ENCODE results near the gene EXOC3L2. TPM values are rescaled to one million over a fixed set of nuclear protein-coding genes. Genes with fewer than 3 reads are reported as not detected.

The EXOC3L2 gene
- total RNA-seq, 4 donors from 2014 or later: 1.4 to 4.1 (median 2.7) TPM

DNA sequence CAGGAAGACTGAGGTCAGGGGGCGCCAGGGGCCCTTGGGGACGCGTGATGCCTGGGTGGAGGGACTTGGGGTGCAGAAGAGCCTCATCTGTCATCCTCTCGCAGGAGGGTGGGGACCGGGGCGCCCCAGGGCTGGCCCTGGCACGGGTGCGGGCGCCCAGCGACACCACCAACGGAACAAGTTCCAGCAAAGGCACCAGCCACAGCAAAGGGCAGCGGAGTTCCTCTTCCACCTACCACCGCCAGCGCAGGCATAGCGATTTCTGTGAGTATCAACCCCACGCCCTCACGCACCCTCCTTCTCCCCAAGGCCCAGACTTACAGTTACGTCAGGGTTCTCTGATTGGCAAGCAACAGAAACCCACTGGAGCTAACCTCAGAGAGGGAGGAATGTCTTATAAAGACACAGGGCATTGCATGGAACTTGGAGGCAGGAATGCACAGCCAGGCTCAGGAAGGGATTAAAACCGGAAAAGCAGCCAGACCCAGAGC is 35.3 kb upstream of the EXOC3L2 start:
- ATAC-seq (ENCODE audit: low FRiP score) (no peak), DNase-seq (ENCODE audit: low spot score) (no peak)
- TF ChIP-seq CTCF (IDR thresholded peaks at IDR 0.05): no peak

- TF ChIP-seq CTCF (IDR thresholded peaks at IDR 0.05): no peak
- DNase-seq (ENCODE audit: low spot score) (no peak), ATAC-seq (ENCODE audit: low FRiP score) (no peak)
These were observed 34.5 kb upstream of the EXOC3L2 start for GRCh38 chr19:45279587-45280192.

GRCh38 chr19:45278087-45278486 is 32.9 kb upstream of the EXOC3L2 start:
- TF ChIP-seq CTCF (IDR thresholded peaks at IDR 0.05): no peak
- no peak for DNase-seq (ENCODE audit: low spot score)
- ATAC-seq (ENCODE audit: low FRiP score): no peak

DNA sequence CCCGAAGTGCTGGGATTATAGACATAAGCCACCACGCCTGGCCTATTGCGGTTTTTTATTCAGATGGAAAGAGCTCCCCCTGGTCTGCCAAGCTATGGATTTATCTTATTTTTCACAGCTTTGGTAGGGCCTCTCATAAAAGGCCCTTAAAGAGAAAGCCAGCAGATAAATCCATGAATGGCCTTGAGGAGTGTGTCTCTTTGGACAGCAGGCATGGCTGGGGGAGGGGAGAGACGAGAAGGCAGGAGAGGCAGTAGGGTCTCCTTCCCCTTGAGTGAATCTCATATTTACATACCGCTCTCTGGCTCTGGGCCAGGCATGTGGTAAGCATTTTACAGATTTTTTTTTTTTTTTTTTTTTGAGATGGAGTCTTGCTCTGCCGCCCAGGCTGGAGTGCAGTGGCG is 31.1 kb upstream of the EXOC3L2 start:
- ATAC-seq (ENCODE audit: low FRiP score) (no peak), DNase-seq (ENCODE audit: low spot score) (no peak)
- TF ChIP-seq CTCF (IDR thresholded peaks at IDR 0.05): no peak

DNA sequence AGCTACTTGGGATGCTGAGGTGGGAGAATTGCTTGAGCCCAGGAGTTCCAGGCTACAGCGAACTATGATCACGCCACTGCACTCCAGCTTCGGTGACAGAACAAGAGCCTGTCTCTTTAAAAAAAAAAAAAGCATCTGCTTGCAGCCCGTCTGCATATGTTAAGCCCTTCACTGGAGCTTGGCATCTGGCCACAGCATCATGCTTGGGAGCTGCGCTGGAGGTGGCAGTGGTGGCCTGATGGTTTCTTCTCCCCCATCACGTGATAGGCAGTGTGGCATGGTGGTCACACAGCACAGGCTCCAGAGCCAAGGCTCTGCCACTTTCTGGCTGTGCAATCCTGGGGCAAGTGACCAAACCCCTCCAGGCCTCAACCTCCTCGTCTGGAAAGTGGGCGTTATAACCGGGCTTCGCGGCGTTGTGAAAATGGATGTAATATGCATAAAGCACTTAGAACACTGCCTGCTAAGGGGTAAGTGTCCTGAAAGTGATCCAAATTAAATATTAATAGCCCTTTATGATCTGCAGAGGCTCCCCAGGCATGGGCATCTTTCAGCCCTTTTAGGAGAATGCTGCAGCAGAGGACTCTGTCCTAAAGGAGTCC is 30.3 kb upstream of the EXOC3L2 start:
- TF ChIP-seq CTCF (IDR thresholded peaks at IDR 0.05): no peak
- ATAC-seq (ENCODE audit: low FRiP score): no peak
- DNase-seq (ENCODE audit: low spot score): no peak

DNA sequence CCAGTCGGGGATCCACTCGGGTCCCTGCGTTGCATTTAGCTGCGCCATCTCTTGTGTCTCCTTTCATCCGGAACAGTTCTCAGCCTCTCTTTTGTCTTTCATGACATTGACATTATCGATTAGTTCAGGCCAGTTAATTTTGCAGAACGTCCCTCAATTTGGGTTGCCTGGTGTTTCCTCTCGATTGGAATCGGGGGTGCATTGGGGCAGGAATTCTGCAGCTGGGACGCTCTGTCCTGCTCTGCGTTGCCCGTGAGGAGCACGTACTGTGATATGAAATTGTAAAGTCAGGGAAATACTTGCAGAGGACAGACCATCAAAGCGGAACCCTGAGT is 28.3 kb upstream of the EXOC3L2 start:
- ATAC-seq (ENCODE audit: low FRiP score): no peak
- no peak for DNase-seq (ENCODE audit: low spot score)
- TF ChIP-seq CTCF (IDR thresholded peaks at IDR 0.05): no peak

GRCh38 chr19:45271735-45272108 is 26.5 kb upstream of the EXOC3L2 start:
- ATAC-seq (ENCODE audit: low FRiP score) (no peak), DNase-seq (ENCODE audit: low spot score) (no peak)
- no peak for TF ChIP-seq CTCF (IDR thresholded peaks at IDR 0.05)

Data from omental fat pad (tissue), 4 donors.